IPS-11a (cell line): ENCODE results near the gene TLX1.

ENCODE experiments used
- H3K4me3 ChIP-seq: one replicate; pipeline ENCODE4 v1.5.1; 2013; ENCODE audit warnings: low read depth, low read length, control low read depth

The TLX1 gene

GRCh38 chr10:101130984-101131961 lies at the start of gene TLX1:
Gene TLX1 (plus strand): TSS chr10:101131300. CDS start chr10:101131542, 242 bp downstream.
- H3K4me3 ChIP-seq, result no peak within 1 kb of the TSS

DNA sequence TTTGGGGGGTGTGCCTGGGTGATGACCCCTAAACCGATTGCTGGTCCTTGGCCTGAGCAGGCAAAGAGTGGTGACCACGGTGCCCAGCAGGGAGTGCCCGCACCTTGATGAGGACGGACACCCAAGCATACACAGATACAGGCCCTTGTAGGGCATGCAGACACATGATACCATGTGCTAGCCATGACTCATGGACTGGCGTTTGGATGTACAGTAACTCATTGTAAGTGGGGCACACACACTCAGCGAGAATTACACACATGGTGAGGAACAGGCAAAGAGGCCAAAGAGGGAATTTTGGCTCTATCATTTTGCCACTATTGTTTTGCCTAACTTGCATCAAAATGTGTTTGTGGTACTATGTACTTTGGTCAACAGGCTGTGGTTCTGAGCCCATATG lies 45.3 kb upstream of the TLX1 start:
- H3K4me3 ChIP-seq, result no peak overlapping the region

DNA sequence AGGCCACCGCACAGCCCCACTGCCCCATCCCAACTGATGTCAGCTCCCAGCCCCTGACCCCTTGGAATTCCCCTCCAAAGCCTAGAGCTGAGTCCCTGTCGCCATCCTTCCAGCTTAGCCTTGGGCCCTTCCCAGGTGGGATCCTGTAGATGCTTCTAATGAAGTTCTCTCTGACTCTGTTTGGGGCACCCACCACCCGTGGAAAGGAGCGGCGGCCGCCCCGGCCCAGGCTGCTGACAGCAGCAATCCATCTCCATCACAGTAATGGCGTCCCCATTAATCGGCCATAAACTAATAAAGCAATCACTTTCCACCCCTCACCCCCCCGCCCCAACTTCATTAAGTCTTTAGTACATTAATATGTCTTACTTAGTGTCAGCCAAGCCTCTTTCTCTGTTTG lies 43.7 kb upstream of the TLX1 start:
- no peak overlapping the region for H3K4me3 ChIP-seq

GRCh38 chr10:101087965-101088364 lies 43.1 kb upstream of the TLX1 start:
- no peak overlapping the region for H3K4me3 ChIP-seq

GRCh38 chr10:101089520-101090299 lies 41.4 kb upstream of the TLX1 start:
- H3K4me3 ChIP-seq, result no peak overlapping the region

DNA sequence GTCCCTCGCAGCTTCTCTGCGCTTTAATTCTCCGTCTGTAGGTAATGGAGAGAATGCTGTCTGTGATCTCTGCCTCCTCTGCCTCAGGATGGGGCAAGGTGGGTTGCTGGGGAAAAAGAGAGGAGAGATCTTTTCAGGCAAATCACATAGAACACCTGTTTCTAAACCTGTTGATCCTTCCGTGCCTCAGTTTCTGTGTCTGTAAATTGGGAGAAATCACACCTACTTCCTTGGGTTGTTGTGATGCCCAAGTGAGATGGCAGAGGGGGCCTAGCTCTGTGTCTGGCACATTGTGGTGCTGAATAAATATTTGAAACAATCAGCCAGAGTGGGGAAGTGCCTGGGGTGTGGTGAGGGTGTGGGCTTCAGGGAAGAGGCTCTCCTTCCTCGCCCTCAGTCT lies 40.5 kb upstream of the TLX1 start:
- H3K4me3 ChIP-seq, result no peak overlapping the region

DNA sequence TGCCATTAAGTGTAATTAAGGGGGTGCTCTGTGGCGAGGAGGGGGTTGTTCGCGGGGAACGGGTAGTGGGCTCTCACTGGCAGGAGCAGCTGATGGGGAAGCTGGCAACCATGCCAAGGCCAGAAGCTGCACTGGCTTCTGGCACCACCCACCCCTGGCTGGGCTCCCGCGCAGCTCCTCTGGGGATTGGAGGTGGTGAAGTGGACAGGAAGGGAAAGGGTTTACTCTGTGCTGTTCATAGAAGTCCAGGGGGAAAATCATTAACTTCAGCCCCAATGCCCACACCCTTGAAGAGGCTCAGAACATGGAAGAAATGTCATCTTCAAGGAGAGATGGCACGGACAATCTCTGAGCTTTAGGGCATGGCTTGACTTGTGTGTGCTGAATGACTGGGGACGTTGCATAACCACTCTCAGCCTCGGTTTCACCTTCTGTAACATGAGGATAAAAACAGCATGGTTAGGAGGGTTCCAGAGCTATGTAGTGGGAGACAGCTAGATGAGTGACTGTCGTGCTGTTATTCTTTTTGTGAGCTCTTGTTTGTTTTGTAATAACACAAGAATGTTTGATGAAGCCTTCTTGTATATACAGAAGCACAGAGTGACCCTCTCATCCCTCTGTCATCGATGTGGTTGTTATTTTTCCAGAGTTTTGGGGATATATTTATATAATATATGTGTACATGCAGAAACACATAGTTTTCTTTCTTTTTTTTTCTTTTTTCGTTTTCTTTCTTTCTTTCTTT lies 39.4 kb upstream of the TLX1 start:
- no peak overlapping the region for H3K4me3 ChIP-seq

- H3K4me3 ChIP-seq, result no peak overlapping the region
Observed at GRCh38 chr10:101092881-101093354, 38.2 kb upstream of the TLX1 start.

DNA sequence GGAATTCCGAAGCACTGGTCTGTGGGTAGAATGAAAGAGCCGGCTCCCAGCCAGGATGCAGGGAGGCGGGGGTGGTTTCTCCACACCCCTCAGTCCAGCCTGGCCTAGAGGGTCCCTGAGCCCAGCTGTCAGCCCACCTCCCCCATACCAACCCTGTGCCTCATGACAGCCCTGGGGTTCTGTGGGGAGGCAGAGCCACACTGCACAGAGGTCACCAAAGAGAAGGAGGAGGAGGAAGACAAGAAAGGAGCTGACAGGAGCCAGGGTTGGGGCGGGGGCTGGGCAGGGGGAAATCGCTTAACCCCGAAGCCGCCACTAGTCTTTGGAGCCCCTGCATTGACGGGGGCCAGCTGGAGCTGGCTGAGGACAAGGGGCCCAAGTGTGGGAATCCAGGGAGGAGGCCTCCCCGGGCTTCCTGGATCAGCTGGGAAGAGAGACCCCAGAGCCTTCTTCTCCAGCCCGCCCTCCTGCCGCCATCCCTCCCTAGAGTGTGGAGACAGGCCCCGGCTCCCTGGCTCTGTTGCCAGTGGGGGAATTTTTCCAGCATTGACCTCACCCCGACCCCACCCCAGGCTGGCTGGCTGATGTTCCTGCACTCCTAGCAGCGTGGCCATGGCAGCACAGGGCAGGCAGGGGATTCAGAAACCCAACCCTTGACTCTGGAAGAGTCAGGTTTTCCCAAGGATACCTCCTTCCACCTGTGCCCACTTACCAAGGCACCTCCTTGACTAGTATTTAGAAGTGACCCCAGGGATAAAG lies 36.8 kb upstream of the TLX1 start:
- H3K4me3 ChIP-seq, result no peak overlapping the region

- H3K4me3 ChIP-seq, result no peak overlapping the region
Observed at GRCh38 chr10:101095004-101095403, 36.1 kb upstream of the TLX1 start.

DNA sequence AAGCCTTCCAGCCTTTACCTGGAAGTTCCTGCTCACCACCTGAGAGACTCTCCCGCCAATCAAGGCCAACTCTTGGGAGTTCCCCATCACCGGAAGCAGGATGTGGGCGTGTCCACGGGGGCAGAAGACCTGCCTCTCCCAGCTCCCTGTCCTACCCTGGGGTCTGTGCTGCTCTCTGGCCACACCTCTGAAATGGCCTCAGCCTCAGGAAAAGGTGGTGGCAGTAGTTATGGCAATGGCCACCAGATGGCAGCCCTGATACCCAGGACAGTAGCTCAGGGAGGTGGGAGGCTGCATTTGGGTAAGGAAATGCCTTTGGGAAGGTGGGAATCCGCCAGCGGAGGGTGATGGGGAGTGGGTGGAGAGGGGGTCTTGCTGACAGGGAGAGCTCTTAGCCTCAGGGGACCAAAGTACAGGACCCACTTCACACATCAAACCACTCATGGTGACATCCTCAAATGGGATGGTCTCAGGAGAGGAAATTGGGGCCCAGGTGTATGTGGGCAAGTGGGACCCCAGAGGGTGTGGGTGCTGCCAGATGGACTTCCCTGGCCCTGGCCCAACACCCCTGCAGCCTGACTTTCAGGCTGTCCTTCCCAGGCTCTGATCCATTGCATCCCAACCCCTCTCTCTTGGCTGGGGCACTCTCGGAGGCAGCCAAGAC lies 35.4 kb upstream of the TLX1 start:
- H3K4me3 ChIP-seq, result no peak overlapping the region

DNA sequence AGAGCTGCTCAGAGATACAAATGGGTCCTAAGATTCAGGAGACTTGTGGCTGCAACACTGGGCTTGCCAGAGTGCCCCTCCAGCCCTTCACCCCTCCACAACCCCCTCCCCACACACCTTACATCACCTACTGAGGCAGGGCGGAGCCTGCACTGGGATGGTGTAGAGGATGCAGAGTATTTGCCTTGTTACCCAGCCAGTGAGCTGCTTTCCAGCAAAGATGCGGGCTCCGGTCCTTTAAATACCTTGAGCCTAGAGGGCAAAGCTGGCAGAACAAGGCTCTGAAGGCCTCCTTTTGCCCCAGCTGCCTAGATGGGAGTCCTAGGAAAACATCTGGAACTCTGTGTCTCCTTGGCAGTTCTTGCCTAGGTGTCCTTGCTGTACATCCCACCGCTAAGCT lies 34.7 kb upstream of the TLX1 start:
- H3K4me3 ChIP-seq, result no peak overlapping the region

- no peak overlapping the region for H3K4me3 ChIP-seq
Observed at GRCh38 chr10:101097881-101098280, 33.2 kb upstream of the TLX1 start.

- no peak overlapping the region for H3K4me3 ChIP-seq
Observed at GRCh38 chr10:101099901-101100300, 31.2 kb upstream of the TLX1 start.

GRCh38 chr10:101101372-101101881 lies 29.7 kb upstream of the TLX1 start:
- no peak overlapping the region for H3K4me3 ChIP-seq

DNA sequence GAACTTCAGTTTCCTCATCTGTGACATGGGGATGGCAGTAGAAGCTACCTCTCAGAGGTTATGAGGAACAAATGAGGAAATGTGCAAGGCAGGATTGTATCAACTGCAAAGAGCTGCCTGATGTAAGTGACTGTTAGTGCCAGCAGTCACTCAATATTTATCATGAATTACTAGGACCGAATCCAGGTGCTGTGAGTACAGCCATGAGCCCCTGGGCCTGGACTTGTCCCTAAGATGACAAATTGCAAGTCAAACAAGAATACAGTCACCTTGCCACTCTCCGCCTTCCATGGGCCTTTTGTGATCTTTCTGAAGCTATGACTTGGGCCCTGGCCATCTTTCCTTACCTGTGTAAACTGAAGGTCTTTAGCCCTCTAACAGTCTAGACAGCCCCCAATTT lies 27.7 kb upstream of the TLX1 start:
- no peak overlapping the region for H3K4me3 ChIP-seq

- no peak overlapping the region for H3K4me3 ChIP-seq
Observed at GRCh38 chr10:101106351-101106750, 24.7 kb upstream of the TLX1 start.

DNA sequence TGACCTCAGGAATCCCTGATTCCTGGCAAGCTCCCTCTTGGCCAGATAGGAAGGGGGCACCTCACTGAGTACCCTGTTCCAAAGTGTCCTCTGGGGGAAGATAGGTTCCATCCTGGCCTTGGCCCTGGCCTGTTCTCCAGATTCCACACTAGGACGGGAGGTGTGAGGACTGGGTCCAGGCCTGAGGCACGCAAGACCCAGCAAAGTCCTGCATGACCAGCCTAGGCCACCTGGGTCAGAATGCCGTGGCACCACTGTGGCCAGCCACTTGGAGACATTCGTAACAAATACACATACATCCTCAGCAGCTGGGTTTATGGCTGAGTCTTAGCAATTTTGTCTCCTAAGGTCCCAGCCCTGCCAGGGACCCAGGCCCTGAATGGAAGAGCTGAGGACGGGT lies 23.3 kb upstream of the TLX1 start:
- no peak overlapping the region for H3K4me3 ChIP-seq

DNA sequence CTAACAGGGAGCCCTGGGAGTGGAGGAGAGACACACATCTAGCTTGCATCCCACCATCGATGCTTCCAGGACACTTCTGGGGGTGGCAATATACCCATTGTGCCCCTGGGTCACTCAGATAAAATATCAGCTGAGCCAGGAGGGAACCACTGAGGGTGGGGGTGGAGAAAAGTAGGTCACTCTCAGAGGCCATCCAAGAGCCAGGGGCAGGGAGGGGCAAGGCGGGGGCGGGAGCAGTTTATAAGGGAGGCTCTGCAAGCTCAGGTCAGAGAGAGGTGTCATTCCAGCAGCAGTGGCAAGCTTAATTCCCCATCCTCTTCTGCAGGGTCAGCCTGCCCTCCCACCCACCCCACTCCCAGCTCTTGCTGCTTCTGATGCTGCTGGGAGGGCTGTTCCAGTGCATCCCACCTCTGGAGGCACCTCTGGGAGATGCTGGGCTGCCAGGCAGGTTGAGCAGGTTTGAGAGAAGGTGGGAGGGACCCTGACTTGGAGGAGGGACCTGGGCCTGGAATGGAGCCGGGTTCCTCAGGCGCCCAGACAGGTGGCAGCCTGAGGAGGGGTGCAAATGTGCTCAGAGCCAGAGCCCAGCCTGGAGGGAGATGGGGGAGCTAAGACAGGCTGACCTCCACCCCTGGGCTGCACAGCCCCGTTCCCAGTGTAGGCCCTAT lies 20.1 kb upstream of the TLX1 start:
- H3K4me3 ChIP-seq, result no peak overlapping the region
